ENCODE results near the gene NACC1. TPM values are rescaled to one million over a fixed set of nuclear protein-coding genes. Genes with fewer than 3 reads are reported as not detected.
A peak's percentile ranks its signal among the peaks of the same experiment; 100 is the strongest.

Gene NACC1
- total RNA-seq, 1 donor from 2014 or later: 35.4 TPM

GRCh38 chr19:13120031-13120430, 2.0 kb downstream of the NACC1 start:
- Histone ChIP-seq H3K9me3 (replicated peaks) (no peaks in the 10 kb centered on the region), H3K4me1 (peaks cover 57% of the 10 kb centered on the region), H3K4me3 (peak overlapping the region; percentile 87), H3K36me3 (no peaks in the 10 kb centered on the region), H3K27ac (replicated peaks) (no peak overlapping the region), H3K27me3 (ENCODE audit: low read depth) (no peaks in the 10 kb centered on the region)
- no peak for DNase-seq
- no peak for TF ChIP-seq CTCF (IDR thresholded peaks at IDR 0.05; ENCODE audit: borderline replicate concordance)
- intact Hi-C loops (cut with micrococcal nuclease): no loop called here

- Histone ChIP-seq H3K4me1 (peaks cover 49% of the 10 kb centered on the region), H3K4me3 (no peak overlapping the region), H3K36me3 (no peaks in the 10 kb centered on the region), H3K9me3 (replicated peaks) (no peaks in the 10 kb centered on the region), H3K27ac (replicated peaks) (no peak overlapping the region), H3K27me3 (ENCODE audit: low read depth) (no peaks in the 10 kb centered on the region)
- TF ChIP-seq CTCF (IDR thresholded peaks at IDR 0.05; ENCODE audit: borderline replicate concordance): no peak
- DNase-seq: no peak
- intact Hi-C loops (cut with micrococcal nuclease): no loop called here
These were observed 2.8 kb downstream of the NACC1 start for GRCh38 chr19:13120817-13121216.

- Histone ChIP-seq H3K27me3 (ENCODE audit: low read depth) (no peaks in the 10 kb centered on the region), H3K9me3 (replicated peaks) (no peaks in the 10 kb centered on the region), H3K4me1 (peaks cover 42% of the 10 kb centered on the region), H3K27ac (replicated peaks) (no peak overlapping the region), H3K36me3 (no peaks in the 10 kb centered on the region), H3K4me3 (no peak overlapping the region)
- no peak for TF ChIP-seq CTCF (IDR thresholded peaks at IDR 0.05; ENCODE audit: borderline replicate concordance)
- intact Hi-C loops (cut with micrococcal nuclease): no loop called here
- DNase-seq: no peak
These were observed 3.6 kb downstream of the NACC1 start for GRCh38 chr19:13121551-13122274.

GRCh38 chr19:13122275-13122878, 4.3 kb downstream of the NACC1 start:
- no peak overlapping the region for H3K4me3 ChIP-seq
- H3K9me3 ChIP-seq (replicated peaks): no peaks in the 10 kb centered on the region
- no peak overlapping the region for H3K27ac ChIP-seq (replicated peaks)
- DNase-seq: no peak
- H3K27me3 ChIP-seq (ENCODE audit: low read depth): no peaks in the 10 kb centered on the region
- H3K36me3 ChIP-seq: no peaks in the 10 kb centered on the region
- intact Hi-C loops (cut with micrococcal nuclease): no loop called here
- TF ChIP-seq CTCF (IDR thresholded peaks at IDR 0.05; ENCODE audit: borderline replicate concordance): no peak
- H3K4me1 ChIP-seq: peaks cover 35% of the 10 kb centered on the region

GRCh38 chr19:13122980-13123957, 5.2 kb downstream of the NACC1 start:
- no peaks in the 10 kb centered on the region for H3K36me3 ChIP-seq
- DNase-seq: no peak
- no peaks in the 10 kb centered on the region for H3K27me3 ChIP-seq (ENCODE audit: low read depth)
- no peaks in the 10 kb centered on the region for H3K9me3 ChIP-seq (replicated peaks)
- H3K4me1 ChIP-seq: peaks cover 39% of the 10 kb centered on the region
- intact Hi-C loops (cut with micrococcal nuclease): no loop called here
- TF ChIP-seq CTCF (IDR thresholded peaks at IDR 0.05; ENCODE audit: borderline replicate concordance): no peak
- no peak overlapping the region for H3K27ac ChIP-seq (replicated peaks)
- H3K4me3 ChIP-seq: no peak overlapping the region
